SK-N-MC (cell line): ENCODE data around the gene ADAMTS10.

Source experiments
- DNase-seq: peaks from one replicate; pipeline ENCODE4 v3.0.0-alpha.2; 2011; ENCODE audit warnings: low read depth, low spot score
- H3K27ac ChIP-seq: fragments of 200-600 bp; sonication (generic); 2 replicates; pipeline ENCODE4 v1.5.1; 2016; ENCODE audit warnings: mixed run types
- H3K36me3 ChIP-seq: fragments of 200-600 bp; sonication (generic); 2 replicates; pipeline ENCODE4 v1.6.1; 2017; ENCODE audit warnings: antibody characterized with exemption, low read length, mixed read lengths; ENCODE audit not compliant: insufficient read depth
- H3K4me3 ChIP-seq: fragments of 200-600 bp; sonication (generic); 2 replicates; pipeline ENCODE4 v1.5.1; 2016
- H3K9ac ChIP-seq: fragments of 200-600 bp; sonication (generic); 2 replicates; pipeline ENCODE4 v1.8.0; 2017; ENCODE audit warnings: mixed run types, mixed read lengths; ENCODE audit not compliant: insufficient read length
- H3K9me3 ChIP-seq: fragments of 200-600 bp; sonication (generic); 2 replicates; pipeline ENCODE4 v1.6.1; 2017; ENCODE audit warnings: low read depth, mild to moderate bottlenecking, antibody characterized with exemption, low read length, moderate library complexity, mixed read lengths
- EZH2 ChIP-seq: fragments of 200-600 bp; sonication (generic); IDR thresholded peaks from one replicate; pipeline ENCODE4 v1.6.1; 2017; ENCODE audit warnings: antibody characterized with exemption
- FOXP2 ChIP-seq: optimal IDR thresholded peaks from 2 replicates; pipeline ENCODE3; 2011; ENCODE audit warnings: mild to moderate bottlenecking, moderate library complexity; ENCODE audit not compliant: insufficient read depth; ENCODE audit errors: extremely low read length, control extremely low read depth
- POLR2AphosphoS5 ChIP-seq: IDR thresholded peaks from 2 replicates; pipeline ENCODE4 v1.6.1; 2012; ENCODE audit warnings: mild to moderate bottlenecking, low read depth, low read length, borderline replicate concordance

The ADAMTS10 gene

DNA sequence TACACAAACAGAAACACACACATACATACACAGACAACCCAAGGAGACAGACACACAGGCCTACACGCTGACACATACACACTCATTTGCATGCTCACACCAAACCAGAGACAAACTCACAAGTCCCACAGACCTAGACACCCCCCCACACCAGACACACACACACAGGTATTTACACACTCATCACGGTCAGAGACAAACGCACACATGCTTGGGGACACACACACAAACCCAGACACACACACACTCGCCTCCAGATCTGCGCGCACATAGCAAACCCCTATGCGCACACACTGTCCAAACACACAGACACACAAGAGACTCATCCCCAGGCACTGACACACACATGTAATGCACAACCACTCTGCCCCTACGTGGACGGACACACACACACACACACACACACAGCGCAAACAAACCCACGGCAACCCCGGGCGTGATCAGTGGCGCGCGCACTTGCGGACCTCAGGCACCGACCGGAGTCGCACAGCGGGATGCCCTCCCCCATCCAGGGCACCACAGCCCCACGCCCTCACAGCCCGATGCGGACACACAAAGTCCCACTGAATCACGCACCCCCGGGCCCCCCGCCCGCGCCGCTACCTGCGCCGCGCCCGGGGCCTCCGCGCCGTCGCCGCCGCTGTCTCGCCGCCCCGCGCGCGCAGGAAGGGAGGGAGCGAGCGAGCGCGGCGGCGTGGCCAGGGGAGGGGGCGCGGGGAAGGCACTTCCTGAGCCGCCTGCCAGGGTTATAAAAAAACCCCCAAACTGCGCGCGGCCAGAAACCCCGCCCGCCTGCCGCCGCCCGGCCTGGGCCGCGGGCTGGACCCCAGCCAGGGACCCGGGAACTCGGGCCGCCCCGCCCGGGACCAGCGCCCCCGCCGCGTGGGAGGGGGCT, at the start of gene ADAMTS10:
ADAMTS10 (minus strand) TSS at position 675 of the 895 bp plus-strand sequence. CDS start 5,005 bp downstream, outside the sequence.
- Histone ChIP-seq H3K27ac (peak within 1 kb of the TSS; percentile 53), H3K9me3 (no peaks in the 10 kb centered on the region), H3K4me3 (peak within 1 kb of the TSS; percentile 89), H3K9ac (peak within 1 kb of the TSS; percentile 84), H3K36me3 (peaks cover 9% of the 10 kb centered on the region; the same call in 1 of the 2 replicates)
- no peak for TF ChIP-seq EZH2
- no peak for TF ChIP-seq POLR2AphosphoS5
- TF ChIP-seq FOXP2 = no peak
- no peak for DNase-seq

DNA sequence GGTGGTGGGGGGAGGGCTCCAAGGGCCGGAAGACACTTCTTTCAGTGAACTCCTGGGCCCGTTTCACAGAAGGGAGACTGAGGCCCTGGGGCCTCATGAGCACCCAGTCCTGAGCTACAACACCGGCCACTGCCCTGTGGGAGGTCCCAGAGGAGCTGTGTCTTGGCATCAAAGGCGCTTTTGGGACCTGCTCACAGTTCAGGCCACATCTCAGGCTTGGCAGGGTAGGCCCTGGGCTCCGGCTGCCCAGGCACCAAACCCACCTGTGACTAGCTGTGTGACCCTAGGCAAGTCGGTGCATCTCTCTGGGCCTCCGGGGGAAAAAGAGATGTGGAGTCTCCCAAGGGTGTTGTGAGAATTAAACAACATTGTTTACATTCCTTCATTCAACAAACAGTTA, 49.4 kb upstream of the ADAMTS10 start:
- TF ChIP-seq EZH2 (no peak), POLR2AphosphoS5 (no peak), FOXP2 (no peak)
- H3K36me3 ChIP-seq = no peaks in the 10 kb centered on the region
- DNase-seq = no peak

GRCh38 chr19:8657869-8658268, 47.4 kb upstream of the ADAMTS10 start:
- no peak for DNase-seq
- H3K9me3 ChIP-seq = no peaks in the 10 kb centered on the region
- H3K36me3 ChIP-seq = no peaks in the 10 kb centered on the region
- H3K4me3 ChIP-seq = no peak overlapping the region
- TF ChIP-seq EZH2 (no peak), POLR2AphosphoS5 (no peak), FOXP2 (no peak)
- no peak overlapping the region for H3K27ac ChIP-seq
- H3K9ac ChIP-seq = no peak overlapping the region

More for the DNA sequence above, 49.4 kb upstream of the ADAMTS10 start:
- H3K4me3 ChIP-seq = no peak overlapping the region
- H3K27ac ChIP-seq = no peak overlapping the region
- H3K9ac ChIP-seq = no peak overlapping the region
- no peaks in the 10 kb centered on the region for H3K9me3 ChIP-seq

- H3K4me3 ChIP-seq = no peak overlapping the region
- H3K27ac ChIP-seq = no peak overlapping the region
- no peak overlapping the region for H3K9ac ChIP-seq
- no peaks in the 10 kb centered on the region for H3K36me3 ChIP-seq
- no peak for DNase-seq
- H3K9me3 ChIP-seq = no peaks in the 10 kb centered on the region
- no peak for TF ChIP-seq EZH2
- no peak for TF ChIP-seq FOXP2
- no peak for TF ChIP-seq POLR2AphosphoS5
Measured at GRCh38 chr19:8655340-8655709, 44.8 kb upstream of the ADAMTS10 start.

DNA sequence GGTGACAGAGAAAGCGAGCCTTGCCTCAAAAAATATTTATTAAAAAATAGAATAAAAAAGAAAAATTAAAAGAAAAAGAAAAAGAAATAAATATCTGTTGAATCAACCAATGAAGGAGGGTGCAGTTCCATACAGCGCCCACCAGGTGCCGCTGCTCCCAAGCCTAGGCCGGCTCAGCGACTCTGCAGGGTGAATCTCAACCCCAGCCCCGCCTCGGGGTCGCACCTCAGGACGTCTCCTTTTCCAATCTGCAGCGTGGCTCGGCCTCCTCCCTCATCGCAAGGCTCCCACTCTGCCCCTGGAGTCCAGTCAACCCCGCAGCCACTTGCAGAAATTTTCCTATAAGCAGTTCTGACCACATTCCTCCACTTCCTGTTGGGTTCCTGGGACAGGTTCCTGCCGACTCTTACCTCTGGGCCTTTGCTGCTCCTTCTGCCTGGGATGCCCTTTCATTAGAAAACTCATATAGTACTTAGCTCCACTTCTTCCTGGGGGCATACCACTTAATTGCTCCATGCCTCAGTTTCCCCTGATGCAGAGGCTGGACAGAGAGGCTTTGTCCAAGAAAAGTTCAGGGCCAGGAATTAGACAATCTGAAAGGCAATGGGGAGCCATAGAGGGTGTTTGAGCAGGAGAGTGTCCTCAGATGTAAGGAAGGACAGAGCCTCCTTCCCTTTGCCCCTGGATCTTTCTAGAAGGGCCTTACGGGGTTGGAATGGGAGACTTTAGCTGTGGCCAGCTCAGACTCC, 44.2 kb upstream of the ADAMTS10 start:
- Histone ChIP-seq H3K9ac (no peak overlapping the region), H3K9me3 (no peaks in the 10 kb centered on the region), H3K36me3 (no peaks in the 10 kb centered on the region), H3K4me3 (peak overlapping the region; percentile 48), H3K27ac (no peak overlapping the region)
- DNase-seq = no peak
- TF ChIP-seq FOXP2 = no peak
- TF ChIP-seq EZH2 = no peak
- TF ChIP-seq POLR2AphosphoS5 = no peak

GRCh38 chr19:8648240-8648639, 37.7 kb upstream of the ADAMTS10 start:
- no peak for DNase-seq
- Histone ChIP-seq H3K4me3 (no peak overlapping the region), H3K9me3 (no peaks in the 10 kb centered on the region), H3K36me3 (no peaks in the 10 kb centered on the region), H3K27ac (no peak overlapping the region), H3K9ac (no peak overlapping the region)
- TF ChIP-seq FOXP2 (no peak), POLR2AphosphoS5 (no peak), EZH2 (no peak)

- no peaks in the 10 kb centered on the region for H3K9me3 ChIP-seq
- no peak overlapping the region for H3K27ac ChIP-seq
- no peak overlapping the region for H3K4me3 ChIP-seq
- no peak overlapping the region for H3K9ac ChIP-seq
- no peaks in the 10 kb centered on the region for H3K36me3 ChIP-seq
- TF ChIP-seq FOXP2 (no peak), POLR2AphosphoS5 (no peak), EZH2 (no peak)
- DNase-seq = no peak
Measured at GRCh38 chr19:8643860-8644653, 33.5 kb upstream of the ADAMTS10 start.

GRCh38 chr19:8642561-8642960, 32.0 kb upstream of the ADAMTS10 start:
- H3K27ac ChIP-seq = no peak overlapping the region
- no peak overlapping the region for H3K4me3 ChIP-seq
- no peaks in the 10 kb centered on the region for H3K9me3 ChIP-seq
- no peaks in the 10 kb centered on the region for H3K36me3 ChIP-seq
- TF ChIP-seq EZH2 (no peak), POLR2AphosphoS5 (no peak), FOXP2 (no peak)
- no peak for DNase-seq
- no peak overlapping the region for H3K9ac ChIP-seq
